IMR-90 (cell line): ENCODE data around the gene BPIFB1. TPM values are rescaled to one million over a fixed set of nuclear protein-coding genes. Genes with fewer than 3 reads are reported as not detected.

Experiments
- ATAC-seq: fragments of 200-7000 bp; cut with Tn5 transposase; 2 replicates; pipeline ENCODE4 v1.9.1; 2020; ENCODE audit warnings: low read depth, mild to moderate bottlenecking, moderate library complexity
- BruUV-seq: library from RNA; stranded (reverse); fragments of 400-500 nt; replicated peaks from 2 replicates; lab custom pipeline; 2021; lab: Mats Ljungman, UMichigan
- CTCF ChIA-PET: fragments of 300-600 bp; formaldehyde crosslinking; extraction: SDS; loops from one replicate; lab custom pipeline; 2021; ENCODE audit warnings: antibody characterized with exemption; lab: Yijun Ruan, JAX
- POLR2A ChIA-PET: fragments of 300-600 bp; sonication (Branson Sonifier 250); formaldehyde crosslinking; loops from one replicate; lab custom pipeline; 2022; ENCODE audit warnings: antibody characterized with exemption; ENCODE audit not compliant: unreplicated experiment; lab: Charles Lee
- DNase-seq: peaks from one replicate; pipeline ENCODE4 v3.0.0; 2013
- H2AFZ ChIP-seq: replicated peaks from 2 replicates; pipeline ENCODE3; 2013; ENCODE audit warnings: low read length, mild to moderate bottlenecking; ENCODE audit not compliant: poor library complexity
- H2AK5ac ChIP-seq: 2 replicates; pipeline ENCODE4 v1.6.1; 2013; ENCODE audit warnings: low read depth, low read length, inconsistent platforms
- H2AK9ac ChIP-seq: replicated peaks from 2 replicates; pipeline ENCODE3; 2013; ENCODE audit warnings: mild to moderate bottlenecking, low read depth, low read length, moderate library complexity; ENCODE audit not compliant: poor library complexity
- H2BK120ac ChIP-seq: 2 replicates; pipeline ENCODE4 v1.6.1; 2013; ENCODE audit warnings: low read depth, low read length, inconsistent platforms
- H2BK15ac ChIP-seq: 3 replicates; pipeline ENCODE4 v1.6.1; 2013; ENCODE audit warnings: low read depth, low read length, inconsistent platforms
- H2BK20ac ChIP-seq: 2 replicates; pipeline ENCODE4 v1.6.1; 2013; ENCODE audit warnings: low read depth, mild to moderate bottlenecking, inconsistent platforms, low read length, moderate library complexity
- H2BK5ac ChIP-seq: 2 replicates; pipeline ENCODE4 v1.6.1; 2013; ENCODE audit warnings: mild to moderate bottlenecking, low read depth, low read length, inconsistent platforms; ENCODE audit not compliant: poor library complexity, severe bottlenecking
- H3K14ac ChIP-seq: replicated peaks from 2 replicates; pipeline ENCODE4 v1.6.1; 2013; ENCODE audit warnings: low read depth, low read length, inconsistent platforms
- H3K18ac ChIP-seq: 2 replicates; pipeline ENCODE4 v1.6.1; 2013; ENCODE audit warnings: low read depth, low read length, control low read depth
- H3K23ac ChIP-seq: 2 replicates; pipeline ENCODE4 v1.6.1; 2013; ENCODE audit warnings: low read depth, low read length, inconsistent platforms
- H3K27ac ChIP-seq: 2 replicates; pipeline ENCODE4 v1.5.1; 2013; ENCODE audit warnings: mild to moderate bottlenecking, control low read depth, low read length; ENCODE audit not compliant: insufficient read depth
- H3K27me3 ChIP-seq: 2 replicates; pipeline ENCODE4 v1.6.1; 2013; ENCODE audit warnings: low read length; ENCODE audit not compliant: control insufficient read depth, insufficient read depth
- H3K36me3 ChIP-seq: 2 replicates; pipeline ENCODE4 v1.6.1; 2013; ENCODE audit warnings: low read length, mixed read lengths; ENCODE audit not compliant: control insufficient read depth, insufficient read depth
- H3K4ac ChIP-seq: 2 replicates; pipeline ENCODE4 v1.6.1; 2013; ENCODE audit warnings: low read depth, low read length, inconsistent platforms
- H3K4me1 ChIP-seq: 2 replicates; pipeline ENCODE4 v1.6.1; 2013; ENCODE audit warnings: low read length, mixed read lengths; ENCODE audit not compliant: control insufficient read depth, insufficient read depth
- H3K4me2 ChIP-seq: 2 replicates; pipeline ENCODE4 v1.6.1; 2013; ENCODE audit warnings: low read depth, mild to moderate bottlenecking, control low read depth, low read length, moderate library complexity
- H3K4me3 ChIP-seq: 2 replicates; pipeline ENCODE4 v1.5.1; 2013; ENCODE audit warnings: low read depth, mild to moderate bottlenecking, control low read depth, low read length, moderate library complexity; ENCODE audit not compliant: insufficient read depth
- H3K56ac ChIP-seq: 2 replicates; pipeline ENCODE4 v1.6.1; 2013; ENCODE audit warnings: low read length, inconsistent platforms; ENCODE audit not compliant: insufficient read depth; ENCODE audit errors: extremely low read depth
- H3K79me1 ChIP-seq, 2 experiments: 2 replicates each; pipeline ENCODE4 v1.6.1; 2013; ENCODE audit warnings: low read length in 2 of 2, inconsistent platforms in 1 of 2, low read depth in 1 of 2
- H3K9ac ChIP-seq: 2 replicates; pipeline ENCODE4 v1.6.1; 2013; ENCODE audit warnings: low read depth, low read length, control low read depth
- H3K9me1 ChIP-seq: 2 replicates; pipeline ENCODE4 v1.6.1; 2013; ENCODE audit warnings: low read length, inconsistent platforms; ENCODE audit not compliant: insufficient read depth
- H3K9me3 ChIP-seq: 2 replicates; pipeline ENCODE4 v1.6.1; 2013; ENCODE audit warnings: low read length; ENCODE audit not compliant: control insufficient read depth, insufficient read depth
- H4K20me1 ChIP-seq: 2 replicates; pipeline ENCODE4 v1.6.1; 2013; ENCODE audit warnings: low read length, inconsistent platforms; ENCODE audit not compliant: insufficient read depth
- H4K5ac ChIP-seq: 2 replicates; pipeline ENCODE4 v1.6.1; 2013; ENCODE audit warnings: mild to moderate bottlenecking, low read depth, low read length, control low read depth
- H4K8ac ChIP-seq, 2 experiments: 2 replicates each; pipeline ENCODE4 v1.6.1; 2013; ENCODE audit warnings: low read depth in 2 of 2, low read length in 2 of 2, control low read depth in 1 of 2, inconsistent platforms in 1 of 2
- H4K91ac ChIP-seq: 2 replicates; pipeline ENCODE4 v1.6.1; 2013; ENCODE audit warnings: low read depth, low read length, inconsistent platforms; ENCODE audit not compliant: insufficient read depth
- MAFK ChIP-seq: IDR thresholded peaks from 2 replicates; pipeline ENCODE4 v1.6.1; 2012; ENCODE audit warnings: low read depth, low read length, improper control_type of control experiment
- MXI1 ChIP-seq: IDR thresholded peaks from 2 replicates; pipeline ENCODE4 v1.6.1; 2012; ENCODE audit warnings: low read depth, mild to moderate bottlenecking, low read length, moderate library complexity, borderline replicate concordance
- NFE2L2 ChIP-seq: fragments of 150-350 bp; IDR thresholded peaks from 2 replicates; pipeline ENCODE4 v1.6.1; 2016; ENCODE audit warnings: low read depth, mild to moderate bottlenecking, low read length
- RCOR1 ChIP-seq: IDR thresholded peaks from 2 replicates; pipeline ENCODE4 v1.6.1; 2012; ENCODE audit warnings: mild to moderate bottlenecking, low read length, improper control_type of control experiment; ENCODE audit not compliant: insufficient replicate concordance
- WGBS, 2 experiments: methylation state at CpG; one replicate each; pipeline versions ENCODE4 v1.1.5 to v1.1.7; 2013; ENCODE audit warnings: missing lambda C conversion rate in 2 of 2; ENCODE audit not compliant: insufficient read length in 1 of 2; ENCODE audit errors: extremely low coverage in 2 of 2; 5-methylcytosine and 5-hydroxymethylcytosine counted together
- dilution Hi-C: fragments of 300-500 bp; cut with HindIII; formaldehyde crosslinking; loops from one replicate; pipeline ENCODE4 v1.14.3; 2018; ENCODE audit warnings: low sequenced_read_pairs; ENCODE audit not compliant: unreplicated experiment
- in situ Hi-C: fragments of 300-500 bp; cut with MboI; formaldehyde crosslinking; loops from 3 replicates; pipeline ENCODE4 v1.14.3; 2019; ENCODE audit warnings: low sequenced_read_pairs, inconsistent platforms, mixed read lengths
- intact Hi-C: fragments of 100-400 bp; cut with micrococcal nuclease; formaldehyde crosslinking; loops from 2 replicates; pipeline ENCODE4 v1.10.0; 2022
- polyA plus RNA-seq, 3 experiments: library from polyadenylated mRNA; depleted of rRNA; stranded (reverse); fragments of >200 nt; gene quantifications; 2 replicates each; pipeline ENCODE4 v1.2.3, GENCODE V29; 2012; ENCODE audit warnings: low replicate concordance in 1 of 3
- total RNA-seq: library from RNA; depleted of rRNA; stranded (reverse); fragments of >200 nt; gene quantifications from 2 replicates; pipeline ENCODE4 v1.2.3, GENCODE V29; 2012
- TF ChIP-seq, protein P1 (sequence below): fragments of 150-350 bp; IDR thresholded peaks from 2 replicates; pipeline ENCODE4 v1.6.1; 2016; ENCODE audit warnings: low read depth, mild to moderate bottlenecking, low read length, moderate library complexity, borderline replicate concordance
- TF ChIP-seq, protein P2 (sequence below): conservative IDR thresholded peaks from 2 replicates; pipeline ENCODE4 v1.5.1; 2012; ENCODE audit warnings: mild to moderate bottlenecking, low read depth, low read length, improper control_type of control experiment

Gene BPIFB1
- total and polyA plus RNA-seq, 2 of the 4 experiments (the other 2 are of a cell fraction) = not detected

DNA sequence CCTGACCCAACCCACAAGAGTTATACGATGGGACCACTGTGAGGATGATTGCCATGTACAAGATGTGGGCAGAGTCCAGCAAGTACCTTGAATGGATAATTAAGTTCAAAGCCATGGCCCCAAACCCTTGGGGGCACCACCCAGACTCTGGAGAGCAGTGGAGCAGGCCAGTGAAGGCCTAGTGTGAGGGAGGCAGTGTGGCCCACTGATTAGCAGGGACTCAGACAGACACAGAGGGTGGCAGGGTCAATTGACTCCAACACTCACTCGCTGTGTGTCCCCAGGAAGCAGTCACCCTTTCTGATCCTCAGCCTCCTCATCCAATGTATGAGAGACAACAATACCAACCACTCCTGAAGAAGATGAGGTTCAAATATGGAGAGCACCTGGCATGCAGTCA, 49.0 kb upstream of the BPIFB1 start:
- POLR2A ChIA-PET = no interaction called here
- ATAC-seq (no peak), DNase-seq (no peak)
- no peak overlapping the region for H2BK120ac ChIP-seq
- H2AFZ ChIP-seq = no peak overlapping the region
- H3K4ac ChIP-seq = no peak overlapping the region
- no peak overlapping the region for H4K91ac ChIP-seq
- WGBS, 2 experiments = no CpG with 5 or more reads among the region's 2 CpGs
- H4K20me1 ChIP-seq = no peaks in the 10 kb centered on the region
- no peak overlapping the region for H4K5ac ChIP-seq
- no peak overlapping the region for H3K4me3 ChIP-seq
- H3K9ac ChIP-seq = no peak overlapping the region
- no peak overlapping the region for H3K56ac ChIP-seq
- no peaks in the 10 kb centered on the region for H3K4me1 ChIP-seq
- H3K27ac ChIP-seq = no peak overlapping the region
- H3K27me3 ChIP-seq = peaks cover 6% of the 10 kb centered on the region
- no peak overlapping the region for H2BK5ac ChIP-seq
- H3K4me2 ChIP-seq = no peak overlapping the region
- no peak overlapping the region for H3K23ac ChIP-seq
- H3K14ac ChIP-seq = no peak overlapping the region
- H3K36me3 ChIP-seq = no peaks in the 10 kb centered on the region
- H2AK9ac ChIP-seq = no peak overlapping the region
- no peaks in the 10 kb centered on the region for H3K9me3 ChIP-seq
- TF ChIP-seq MAFK (no peak), RCOR1 (no peak), NFE2L2 (no peak), MXI1 (no peak)
- TF ChIP-seq, protein P1, sequence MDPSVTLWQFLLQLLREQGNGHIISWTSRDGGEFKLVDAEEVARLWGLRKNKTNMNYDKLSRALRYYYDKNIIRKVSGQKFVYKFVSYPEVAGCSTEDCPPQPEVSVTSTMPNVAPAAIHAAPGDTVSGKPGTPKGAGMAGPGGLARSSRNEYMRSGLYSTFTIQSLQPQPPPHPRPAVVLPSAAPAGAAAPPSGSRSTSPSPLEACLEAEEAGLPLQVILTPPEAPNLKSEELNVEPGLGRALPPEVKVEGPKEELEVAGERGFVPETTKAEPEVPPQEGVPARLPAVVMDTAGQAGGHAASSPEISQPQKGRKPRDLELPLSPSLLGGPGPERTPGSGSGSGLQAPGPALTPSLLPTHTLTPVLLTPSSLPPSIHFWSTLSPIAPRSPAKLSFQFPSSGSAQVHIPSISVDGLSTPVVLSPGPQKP = no peak
- TF ChIP-seq, protein P2, sequence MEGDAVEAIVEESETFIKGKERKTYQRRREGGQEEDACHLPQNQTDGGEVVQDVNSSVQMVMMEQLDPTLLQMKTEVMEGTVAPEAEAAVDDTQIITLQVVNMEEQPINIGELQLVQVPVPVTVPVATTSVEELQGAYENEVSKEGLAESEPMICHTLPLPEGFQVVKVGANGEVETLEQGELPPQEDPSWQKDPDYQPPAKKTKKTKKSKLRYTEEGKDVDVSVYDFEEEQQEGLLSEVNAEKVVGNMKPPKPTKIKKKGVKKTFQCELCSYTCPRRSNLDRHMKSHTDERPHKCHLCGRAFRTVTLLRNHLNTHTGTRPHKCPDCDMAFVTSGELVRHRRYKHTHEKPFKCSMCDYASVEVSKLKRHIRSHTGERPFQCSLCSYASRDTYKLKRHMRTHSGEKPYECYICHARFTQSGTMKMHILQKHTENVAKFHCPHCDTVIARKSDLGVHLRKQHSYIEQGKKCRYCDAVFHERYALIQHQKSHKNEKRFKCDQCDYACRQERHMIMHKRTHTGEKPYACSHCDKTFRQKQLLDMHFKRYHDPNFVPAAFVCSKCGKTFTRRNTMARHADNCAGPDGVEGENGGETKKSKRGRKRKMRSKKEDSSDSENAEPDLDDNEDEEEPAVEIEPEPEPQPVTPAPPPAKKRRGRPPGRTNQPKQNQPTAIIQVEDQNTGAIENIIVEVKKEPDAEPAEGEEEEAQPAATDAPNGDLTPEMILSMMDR = no peak
- no peak overlapping the region for H2BK20ac ChIP-seq
- no peak overlapping the region for H3K18ac ChIP-seq
- no peaks in the 10 kb centered on the region for H3K79me1 ChIP-seq
- no peak overlapping the region for H4K8ac ChIP-seq
- no peaks in the 10 kb centered on the region for H3K9me1 ChIP-seq
- no TSS peak for BruUV-seq
- intact Hi-C loops = no loop called here
- CTCF ChIA-PET = no interaction called here
- no peak overlapping the region for H2AK5ac ChIP-seq
- in situ Hi-C loops = no loop called here
- dilution Hi-C loops = no loop called here
- H2BK15ac ChIP-seq = no peak overlapping the region
